Retina (tissue), 1 donor: ENCODE data around the gene GPC3.
"Not testable (repeated sequence)": the region's sequence is repeated elsewhere in the genome, so short reads cannot be mapped to it uniquely, and the experiment has no call there.

Experiments
- DNase-seq: peaks from one replicate; pipeline ENCODE4 v3.0.0-alpha.2; 2016

Gene GPC3

GRCh38 chrX:133834771-133835170 is 150.6 kb downstream of the GPC3 start:
- no peak for DNase-seq

- no peak for DNase-seq
Observed at GRCh38 chrX:133819546-133819945, 165.8 kb downstream of the GPC3 start.

- DNase-seq, result no peak
Observed at GRCh38 chrX:133818019-133818418, 167.4 kb downstream of the GPC3 start.

- DNase-seq, result no peak
Observed at GRCh38 chrX:133815496-133815895, 169.9 kb downstream of the GPC3 start.

- DNase-seq, result no peak
Observed at GRCh38 chrX:133813971-133814370, 171.4 kb downstream of the GPC3 start.

GRCh38 chrX:133812402-133812801 is 173.0 kb downstream of the GPC3 start:
- no peak for DNase-seq

- no peak for DNase-seq
Observed at GRCh38 chrX:133810925-133811324, 174.5 kb downstream of the GPC3 start.

GRCh38 chrX:133804072-133804471 is 181.3 kb downstream of the GPC3 start:
- DNase-seq, result no peak

- DNase-seq, result no peak
Observed at GRCh38 chrX:133796282-133796681, 189.1 kb downstream of the GPC3 start.

GRCh38 chrX:133794126-133794525 is 191.3 kb downstream of the GPC3 start:
- no peak for DNase-seq

GRCh38 chrX:133793626-133794025 is 191.8 kb downstream of the GPC3 start:
- peak; percentile 6 for DNase-seq

GRCh38 chrX:133792198-133792953 is 193.0 kb downstream of the GPC3 start:
- DNase-seq, result peak; percentile 84

GRCh38 chrX:133789829-133790228 is 195.6 kb downstream of the GPC3 start:
- DNase-seq, result no peak

GRCh38 chrX:133786382-133786781 is 199.0 kb downstream of the GPC3 start:
- DNase-seq, result no peak

- no peak for DNase-seq
Observed at GRCh38 chrX:133783274-133783673, 202.1 kb downstream of the GPC3 start.

- DNase-seq, result no peak
Observed at GRCh38 chrX:133781174-133781573, 204.2 kb downstream of the GPC3 start.

- DNase-seq, result peak; percentile 17
Observed at GRCh38 chrX:133776072-133776471, 209.3 kb downstream of the GPC3 start.

GRCh38 chrX:133774807-133775206 is 210.6 kb downstream of the GPC3 start:
- DNase-seq, result no peak

GRCh38 chrX:133771086-133771646 is 214.2 kb downstream of the GPC3 start:
- no peak for DNase-seq

- not testable (repeated sequence) for DNase-seq
Observed at GRCh38 chrX:133762976-133763548, 222.3 kb downstream of the GPC3 start.

GRCh38 chrX:133754657-133755056 is 230.7 kb downstream of the GPC3 start:
- DNase-seq, result no peak

- no peak for DNase-seq
Observed at GRCh38 chrX:133749951-133750350, 235.4 kb downstream of the GPC3 start.

- no peak for DNase-seq
Observed at GRCh38 chrX:133749370-133749769, 236.0 kb downstream of the GPC3 start.

- no peak for DNase-seq
Observed at GRCh38 chrX:133747196-133747595, 238.2 kb downstream of the GPC3 start.
